Measurements from ENCODE around the gene ULK4. TPM values are rescaled to one million over a fixed set of nuclear protein-coding genes. Genes with fewer than 3 reads are reported as not detected.

Gene ULK4
- total RNA-seq, 1 donor from 2014 or later: 10.2 TPM

- Mint-ChIP-seq H3K4me3 (ENCODE audit: unreplicated experiment) (no peak overlapping the region), H3K27me3 (ENCODE audit: unreplicated experiment) (no peaks in the 10 kb centered on the region)
Measured at GRCh38 chr3:41327718-41328117, 634.2 kb downstream of the ULK4 start.

DNA sequence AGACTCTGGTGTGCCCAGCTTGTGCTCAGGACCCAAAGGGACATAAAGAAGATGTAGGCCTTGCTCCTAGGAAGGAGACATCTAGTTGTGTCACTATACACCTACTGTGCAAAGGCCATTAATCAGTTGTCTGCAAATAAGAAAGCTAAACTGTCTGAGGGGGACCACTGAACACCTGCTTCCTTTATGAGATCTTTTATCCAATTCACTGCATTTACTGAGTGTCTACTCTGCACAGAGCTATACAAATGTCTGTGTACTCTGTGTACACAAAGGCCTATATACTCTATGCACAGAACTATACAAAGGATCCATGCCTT is 637.8 kb downstream of the ULK4 start:
- H3K9me3 Mint-ChIP-seq (ENCODE audit: unreplicated experiment): no peaks in the 10 kb centered on the region
- no peak overlapping the region for H3K4me3 Mint-ChIP-seq (ENCODE audit: unreplicated experiment)
- no peak for TF ChIP-seq CTCF (IDR thresholded peaks at IDR 0.05; ENCODE audit: unreplicated experiment)
- H3K27me3 Mint-ChIP-seq (ENCODE audit: unreplicated experiment): no peaks in the 10 kb centered on the region
- H3K36me3 Mint-ChIP-seq (ENCODE audit: low read depth, unreplicated experiment): no peaks in the 10 kb centered on the region
- no peak overlapping the region for H3K27ac Mint-ChIP-seq (ENCODE audit: unreplicated experiment)
- no peak for DNase-seq (ENCODE audit: low spot score)
- peaks cover 20% of the 10 kb centered on the region for H3K4me1 Mint-ChIP-seq (ENCODE audit: unreplicated experiment)

More at GRCh38 chr3:41327718-41328117, 634.2 kb downstream of the ULK4 start:
- Mint-ChIP-seq H3K27ac (ENCODE audit: unreplicated experiment) (no peak overlapping the region), H3K4me1 (ENCODE audit: unreplicated experiment) (peaks cover 42% of the 10 kb centered on the region), H3K9me3 (ENCODE audit: unreplicated experiment) (no peaks in the 10 kb centered on the region), H3K36me3 (ENCODE audit: low read depth, unreplicated experiment) (no peaks in the 10 kb centered on the region)
- TF ChIP-seq CTCF (IDR thresholded peaks at IDR 0.05; ENCODE audit: unreplicated experiment): no peak
- DNase-seq (ENCODE audit: low spot score): no peak

GRCh38 chr3:41323467-41324155 is 638.3 kb downstream of the ULK4 start:
- Mint-ChIP-seq H3K4me3 (ENCODE audit: unreplicated experiment) (no peak overlapping the region), H3K36me3 (ENCODE audit: low read depth, unreplicated experiment) (no peaks in the 10 kb centered on the region), H3K4me1 (ENCODE audit: unreplicated experiment) (peaks cover 16% of the 10 kb centered on the region), H3K9me3 (ENCODE audit: unreplicated experiment) (no peaks in the 10 kb centered on the region), H3K27ac (ENCODE audit: unreplicated experiment) (no peak overlapping the region), H3K27me3 (ENCODE audit: unreplicated experiment) (no peaks in the 10 kb centered on the region)
- no peak for DNase-seq (ENCODE audit: low spot score)
- TF ChIP-seq CTCF (IDR thresholded peaks at IDR 0.05; ENCODE audit: unreplicated experiment): no peak

GRCh38 chr3:41321642-41321980 is 640.3 kb downstream of the ULK4 start:
- H3K27ac Mint-ChIP-seq (ENCODE audit: unreplicated experiment): no peak overlapping the region

More at GRCh38 chr3:41321642-41321980, 640.3 kb downstream of the ULK4 start:
- Mint-ChIP-seq H3K4me3 (ENCODE audit: unreplicated experiment) (no peak overlapping the region), H3K9me3 (ENCODE audit: unreplicated experiment) (no peaks in the 10 kb centered on the region), H3K4me1 (ENCODE audit: unreplicated experiment) (peaks cover 13% of the 10 kb centered on the region), H3K36me3 (ENCODE audit: low read depth, unreplicated experiment) (no peaks in the 10 kb centered on the region), H3K27me3 (ENCODE audit: unreplicated experiment) (no peaks in the 10 kb centered on the region)
- TF ChIP-seq CTCF (IDR thresholded peaks at IDR 0.05; ENCODE audit: unreplicated experiment): no peak
- DNase-seq (ENCODE audit: low spot score): no peak

Data from endothelial cell (in vitro differentiated cells).